ENCODE measurements around the gene ANXA11. TPM values are rescaled to one million over a fixed set of nuclear protein-coding genes. Genes with fewer than 3 reads are reported as not detected.

Gene ANXA11
- total RNA-seq, 1 donor from 2014 or later = 287 TPM

DNA sequence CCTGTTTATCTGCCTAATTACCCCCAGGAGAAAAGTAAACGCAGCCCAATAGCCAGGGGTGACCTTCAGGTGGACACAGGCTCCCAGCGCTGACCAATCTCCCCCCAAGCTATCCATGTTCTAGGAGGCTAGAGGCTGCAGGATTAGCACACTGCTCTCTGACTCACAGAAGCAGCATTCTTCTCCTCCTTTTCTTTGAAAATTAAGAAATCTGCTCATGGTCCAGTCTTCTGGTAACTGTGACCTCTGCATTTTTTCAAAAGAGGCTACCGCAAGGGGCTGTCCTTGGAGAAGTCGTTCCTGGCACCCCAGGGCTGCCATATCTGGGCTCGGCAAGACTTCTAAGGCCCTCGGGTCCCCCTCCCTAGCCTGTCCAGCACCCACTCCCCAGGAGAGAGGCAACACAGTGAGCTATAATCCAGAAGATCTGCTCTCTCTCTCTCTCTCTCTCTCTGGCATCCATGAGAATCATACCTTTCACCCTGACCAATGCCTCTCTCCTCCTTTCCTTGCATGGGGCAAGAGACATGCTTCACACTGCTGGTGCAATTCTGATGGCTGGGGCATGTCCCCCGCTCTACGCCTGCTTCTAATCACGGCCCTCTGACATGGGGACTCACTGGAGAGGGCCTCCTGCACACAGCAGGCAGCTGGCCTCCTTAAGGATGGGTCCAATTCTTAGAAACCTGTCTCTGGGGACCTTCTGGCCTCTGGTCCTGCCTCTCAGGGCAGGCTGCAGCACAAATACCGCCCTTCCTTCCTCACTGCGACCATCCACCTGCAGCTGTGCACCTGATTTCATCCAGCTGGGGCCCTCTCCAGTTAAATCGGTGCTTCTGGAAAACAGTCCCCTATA, 27.3 kb downstream of the ANXA11 start:
- Histone ChIP-seq H3K4me1 (peaks cover 42% of the 10 kb centered on the region), H3K4me3 (no peak overlapping the region), H3K27me3 (no peaks in the 10 kb centered on the region), H3K9me3 (no peaks in the 10 kb centered on the region), H3K36me3 (peaks cover 21% of the 10 kb centered on the region), H3K27ac (peak overlapping the region; percentile 47)
- peak; percentile 62 for ATAC-seq
- intact Hi-C loops (cut with DNase I) = no loop called here
- no peak for DNase-seq
- TF ChIP-seq, protein P1, sequence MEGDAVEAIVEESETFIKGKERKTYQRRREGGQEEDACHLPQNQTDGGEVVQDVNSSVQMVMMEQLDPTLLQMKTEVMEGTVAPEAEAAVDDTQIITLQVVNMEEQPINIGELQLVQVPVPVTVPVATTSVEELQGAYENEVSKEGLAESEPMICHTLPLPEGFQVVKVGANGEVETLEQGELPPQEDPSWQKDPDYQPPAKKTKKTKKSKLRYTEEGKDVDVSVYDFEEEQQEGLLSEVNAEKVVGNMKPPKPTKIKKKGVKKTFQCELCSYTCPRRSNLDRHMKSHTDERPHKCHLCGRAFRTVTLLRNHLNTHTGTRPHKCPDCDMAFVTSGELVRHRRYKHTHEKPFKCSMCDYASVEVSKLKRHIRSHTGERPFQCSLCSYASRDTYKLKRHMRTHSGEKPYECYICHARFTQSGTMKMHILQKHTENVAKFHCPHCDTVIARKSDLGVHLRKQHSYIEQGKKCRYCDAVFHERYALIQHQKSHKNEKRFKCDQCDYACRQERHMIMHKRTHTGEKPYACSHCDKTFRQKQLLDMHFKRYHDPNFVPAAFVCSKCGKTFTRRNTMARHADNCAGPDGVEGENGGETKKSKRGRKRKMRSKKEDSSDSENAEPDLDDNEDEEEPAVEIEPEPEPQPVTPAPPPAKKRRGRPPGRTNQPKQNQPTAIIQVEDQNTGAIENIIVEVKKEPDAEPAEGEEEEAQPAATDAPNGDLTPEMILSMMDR (IDR thresholded peaks at IDR 0.05) = no peak

DNA sequence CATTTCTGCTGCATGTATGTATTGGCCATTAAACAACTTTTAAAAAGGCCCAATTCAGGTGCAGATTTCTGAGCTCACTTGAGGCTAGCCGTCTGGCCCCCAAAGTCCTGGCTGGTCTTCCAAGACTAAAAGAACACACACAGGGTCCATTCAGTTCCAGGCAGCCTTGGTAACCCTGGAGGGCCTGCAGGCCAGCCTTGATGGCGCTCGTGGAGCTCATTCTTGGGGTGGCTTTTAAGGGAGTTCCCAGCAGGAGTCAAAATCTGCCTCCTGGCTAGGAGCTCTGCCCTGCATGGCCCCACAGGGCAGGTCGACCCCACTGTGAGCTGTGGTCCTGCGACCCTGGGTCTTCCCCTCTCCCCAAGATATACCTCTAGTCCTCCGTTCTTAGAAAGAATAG, 28.8 kb downstream of the ANXA11 start:
- TF ChIP-seq, protein P1 (IDR thresholded peaks at IDR 0.05) = no peak
- Histone ChIP-seq H3K9me3 (no peaks in the 10 kb centered on the region), H3K4me3 (no peak overlapping the region), H3K36me3 (peaks cover 36% of the 10 kb centered on the region), H3K27me3 (no peaks in the 10 kb centered on the region), H3K27ac (no peak overlapping the region), H3K4me1 (peaks cover 51% of the 10 kb centered on the region)
- ATAC-seq (no peak), DNase-seq (no peak)
- intact Hi-C loops (cut with DNase I) = no loop called here

DNA sequence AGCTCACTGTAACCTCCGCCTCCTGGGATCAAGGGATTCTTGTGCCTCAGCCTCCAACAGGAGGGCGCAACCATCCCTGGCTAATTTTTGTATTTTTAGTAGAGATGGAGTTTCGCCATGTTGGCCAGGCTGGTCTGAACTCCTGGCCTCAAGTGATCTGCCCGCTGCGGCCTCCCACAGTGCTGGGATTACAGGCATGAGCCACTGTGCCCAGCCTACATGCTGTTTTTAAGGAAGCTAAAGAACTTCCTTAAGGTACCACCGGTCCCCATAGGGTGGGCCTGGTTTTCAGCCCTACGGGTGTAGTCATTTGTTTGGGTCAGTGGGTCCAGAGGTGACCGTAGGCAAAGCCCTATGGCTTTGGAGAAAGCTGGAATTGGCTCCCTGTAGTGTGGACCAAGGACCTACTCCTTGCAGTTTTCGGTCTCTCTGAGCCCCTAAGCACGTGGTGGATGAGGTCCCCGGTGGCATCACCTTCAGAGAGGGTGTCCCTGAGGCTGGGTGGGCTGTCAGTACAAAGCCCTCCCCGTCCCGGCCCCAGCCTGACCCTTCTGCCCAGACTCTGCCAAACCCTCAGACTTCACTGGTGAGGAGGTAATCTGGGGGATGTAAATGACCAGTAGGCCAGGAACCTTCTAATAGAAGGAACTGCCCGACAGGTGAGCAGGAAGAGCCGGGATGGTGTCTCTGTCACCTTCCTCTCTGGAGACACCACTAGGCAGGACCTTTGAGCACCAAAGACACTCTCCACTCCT, 30.5 kb downstream of the ANXA11 start:
- peaks cover 37% of the 10 kb centered on the region for H3K36me3 ChIP-seq
- no peak overlapping the region for H3K4me3 ChIP-seq
- no peak overlapping the region for H3K27ac ChIP-seq
- DNase-seq (no peak), ATAC-seq (no peak)
- H3K4me1 ChIP-seq = peaks cover 45% of the 10 kb centered on the region
- no peaks in the 10 kb centered on the region for H3K27me3 ChIP-seq
- TF ChIP-seq, protein P1 (IDR thresholded peaks at IDR 0.05) = no peak
- no peaks in the 10 kb centered on the region for H3K9me3 ChIP-seq
- intact Hi-C loops (cut with DNase I) = no loop called here

DNA sequence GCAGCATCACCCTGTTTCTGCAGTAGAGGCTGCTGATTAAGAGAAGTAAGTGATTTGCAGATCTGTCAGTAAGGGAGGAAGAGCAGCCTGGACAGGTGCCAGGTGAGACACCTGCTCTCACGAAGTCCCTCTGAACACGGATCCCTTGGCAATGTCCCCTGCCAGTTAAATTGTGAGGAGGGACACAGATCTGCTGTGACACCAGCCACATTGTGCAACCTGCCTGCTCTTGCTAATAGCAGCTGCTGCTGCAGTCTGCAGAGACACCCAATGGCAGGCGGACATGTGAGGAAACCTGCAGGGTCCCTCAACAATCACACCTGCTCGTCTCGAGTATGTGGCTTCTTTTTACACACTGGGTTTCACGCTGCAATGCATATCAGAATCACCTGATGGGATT, 31.9 kb downstream of the ANXA11 start:
- H3K9me3 ChIP-seq = no peaks in the 10 kb centered on the region
- H3K4me1 ChIP-seq = peaks cover 40% of the 10 kb centered on the region
- H3K36me3 ChIP-seq = peaks cover 49% of the 10 kb centered on the region
- intact Hi-C loops (cut with DNase I) = no loop called here
- ATAC-seq (no peak), DNase-seq (no peak)
- H3K27me3 ChIP-seq = no peaks in the 10 kb centered on the region
- TF ChIP-seq, protein P1 (IDR thresholded peaks at IDR 0.05) = no peak
- H3K27ac ChIP-seq = no peak overlapping the region
- H3K4me3 ChIP-seq = no peak overlapping the region

DNA sequence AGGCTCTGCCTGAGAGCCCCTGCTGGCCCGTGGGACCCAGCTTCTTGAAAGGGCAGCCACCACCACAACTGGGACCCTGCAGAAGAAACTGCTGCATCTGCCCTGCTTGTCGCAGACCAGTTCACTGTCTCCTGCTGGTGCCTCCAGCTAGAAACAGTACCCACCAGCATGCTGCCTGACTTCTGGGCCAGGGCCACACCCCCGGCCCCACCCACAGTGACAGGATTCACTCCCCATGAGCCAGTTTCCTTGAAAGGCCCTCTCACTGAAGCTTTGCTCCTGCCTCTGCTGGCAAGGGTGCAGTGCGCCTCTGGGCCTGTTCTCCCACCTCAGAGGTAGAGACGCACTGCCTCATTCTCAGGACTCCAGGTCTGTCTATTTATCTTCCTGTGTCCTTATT, 32.4 kb downstream of the ANXA11 start:
- TF ChIP-seq, protein P1 (IDR thresholded peaks at IDR 0.05) = no peak
- H3K4me1 ChIP-seq = peaks cover 36% of the 10 kb centered on the region

More for the DNA sequence above, 32.4 kb downstream of the ANXA11 start:
- DNase-seq = no peak
- H3K4me3 ChIP-seq = no peak overlapping the region
- ATAC-seq = no peak
- H3K36me3 ChIP-seq = peaks cover 53% of the 10 kb centered on the region
- intact Hi-C loops (cut with DNase I) = no loop called here
- H3K27me3 ChIP-seq = no peaks in the 10 kb centered on the region
- no peaks in the 10 kb centered on the region for H3K9me3 ChIP-seq
- H3K27ac ChIP-seq = no peak overlapping the region
